ENCODE results near the gene OR2C1. TPM values are rescaled to one million over a fixed set of nuclear protein-coding genes. Genes with fewer than 3 reads are reported as not detected.

OR2C1 gene
- polyA plus RNA-seq, 2 donors = 0.04 TPM; not detected in 1

GRCh38 chr16:3348547-3349167 is 7.0 kb upstream of the OR2C1 start:
- Histone ChIP-seq H3K4me3 (ENCODE audit: low read depth in 1 of 2, low read length in 2 of 2) (no peak overlapping the region), H3K36me3 (ENCODE audit: control insufficient read depth in 2 of 2, insufficient read depth in 2 of 2, low read length in 1 of 2) (no peaks in the 10 kb centered on the region), H3K27me3 (ENCODE audit: control insufficient read depth in 1 of 2, insufficient read depth in 2 of 2, low read length in 2 of 2) (no peaks in the 10 kb centered on the region), H3K4me1 (ENCODE audit: control insufficient read depth in 2 of 2, insufficient read depth in 2 of 2, low read length in 1 of 2) (no peaks in the 10 kb centered on the region), H3K27ac (ENCODE audit: low read depth in 2 of 2, low read length in 1 of 2) (no peak overlapping the region), H3K9me3 (ENCODE audit: control insufficient read depth in 2 of 2, insufficient read depth in 1 of 2, low read depth in 1 of 2, low read length in 1 of 2) (peaks cover 0 to 2% of the 10 kb centered on the region in 2 donors)
- WGBS, 2 donors = 36 to 41% methylated on average over 4 of the region's 4 CpGs

GRCh38 chr16:3349175-3349574 is 6.5 kb upstream of the OR2C1 start:
- 66 to 69% methylated on average over 13 of the region's 13 CpGs for WGBS, 2 donors
- Histone ChIP-seq H3K9me3 (ENCODE audit: control insufficient read depth in 2 of 2, insufficient read depth in 1 of 2, low read depth in 1 of 2, low read length in 1 of 2) (peaks cover 0 to 2% of the 10 kb centered on the region in 2 donors), H3K27ac (ENCODE audit: low read depth in 2 of 2, low read length in 1 of 2) (no peak overlapping the region), H3K36me3 (ENCODE audit: control insufficient read depth in 2 of 2, insufficient read depth in 2 of 2, low read length in 1 of 2) (no peaks in the 10 kb centered on the region), H3K4me1 (ENCODE audit: control insufficient read depth in 2 of 2, insufficient read depth in 2 of 2, low read length in 1 of 2) (no peaks in the 10 kb centered on the region), H3K27me3 (ENCODE audit: control insufficient read depth in 1 of 2, insufficient read depth in 2 of 2, low read length in 2 of 2) (no peaks in the 10 kb centered on the region), H3K4me3 (ENCODE audit: low read depth in 1 of 2, low read length in 2 of 2) (no peak overlapping the region)

GRCh38 chr16:3356118-3356517 is 429 bp downstream of the OR2C1 start:
- no peaks in the 10 kb centered on the region for H3K4me1 ChIP-seq (ENCODE audit: control insufficient read depth in 2 of 2, insufficient read depth in 2 of 2, low read length in 1 of 2)
- no peaks in the 10 kb centered on the region for H3K36me3 ChIP-seq (ENCODE audit: control insufficient read depth in 2 of 2, insufficient read depth in 2 of 2, low read length in 1 of 2)
- H3K27me3 ChIP-seq (ENCODE audit: control insufficient read depth in 1 of 2, insufficient read depth in 2 of 2, low read length in 2 of 2) = no peaks in the 10 kb centered on the region
- H3K4me3 ChIP-seq (ENCODE audit: low read depth in 1 of 2, low read length in 2 of 2) = no peak overlapping the region
- H3K27ac ChIP-seq (ENCODE audit: low read depth in 2 of 2, low read length in 1 of 2) = no peak overlapping the region
- peaks cover 3 to 7% of the 10 kb centered on the region in 2 donors for H3K9me3 ChIP-seq (ENCODE audit: control insufficient read depth in 2 of 2, insufficient read depth in 1 of 2, low read depth in 1 of 2, low read length in 1 of 2)
- WGBS, 2 donors = 85% methylated on average over 10 of the region's 10 CpGs

GRCh38 chr16:3358871-3359270 is 3.2 kb downstream of the OR2C1 start:
- Histone ChIP-seq H3K27me3 (ENCODE audit: control insufficient read depth in 1 of 2, insufficient read depth in 2 of 2, low read length in 2 of 2) (no peaks in the 10 kb centered on the region), H3K27ac (ENCODE audit: low read depth in 2 of 2, low read length in 1 of 2) (no peak overlapping the region), H3K4me3 (ENCODE audit: low read depth in 1 of 2, low read length in 2 of 2) (no peak overlapping the region), H3K36me3 (ENCODE audit: control insufficient read depth in 2 of 2, insufficient read depth in 2 of 2, low read length in 1 of 2) (no peaks in the 10 kb centered on the region), H3K9me3 (ENCODE audit: control insufficient read depth in 2 of 2, insufficient read depth in 1 of 2, low read depth in 1 of 2, low read length in 1 of 2) (peaks cover 3 to 8% of the 10 kb centered on the region in 2 donors), H3K4me1 (ENCODE audit: control insufficient read depth in 2 of 2, insufficient read depth in 2 of 2, low read length in 1 of 2) (no peaks in the 10 kb centered on the region)
- WGBS, 2 donors = 18 to 36% methylated on average over 1 of the region's 1 CpG

GRCh38 chr16:3362931-3363330 is 7.2 kb downstream of the OR2C1 start:
- H3K27ac ChIP-seq (ENCODE audit: low read depth in 2 of 2, low read length in 1 of 2) = no peak overlapping the region
- H3K27me3 ChIP-seq (ENCODE audit: control insufficient read depth in 1 of 2, insufficient read depth in 2 of 2, low read length in 2 of 2) = no peaks in the 10 kb centered on the region
- H3K9me3 ChIP-seq (ENCODE audit: control insufficient read depth in 2 of 2, insufficient read depth in 1 of 2, low read depth in 1 of 2, low read length in 1 of 2) = peaks cover 7 to 16% of the 10 kb centered on the region in 2 donors
- H3K4me3 ChIP-seq (ENCODE audit: low read depth in 1 of 2, low read length in 2 of 2) = no peak overlapping the region
- peaks cover 0 to 2% of the 10 kb centered on the region in 2 donors for H3K4me1 ChIP-seq (ENCODE audit: control insufficient read depth in 2 of 2, insufficient read depth in 2 of 2, low read length in 1 of 2)
- no peaks in the 10 kb centered on the region for H3K36me3 ChIP-seq (ENCODE audit: control insufficient read depth in 2 of 2, insufficient read depth in 2 of 2, low read length in 1 of 2)

- Histone ChIP-seq H3K27ac (ENCODE audit: low read depth in 2 of 2, low read length in 1 of 2) (no peak overlapping the region), H3K4me1 (ENCODE audit: control insufficient read depth in 2 of 2, insufficient read depth in 2 of 2, low read length in 1 of 2) (peaks cover 0 to 2% of the 10 kb centered on the region in 2 donors), H3K4me3 (ENCODE audit: low read depth in 1 of 2, low read length in 2 of 2) (no peak overlapping the region), H3K36me3 (ENCODE audit: control insufficient read depth in 2 of 2, insufficient read depth in 2 of 2, low read length in 1 of 2) (no peaks in the 10 kb centered on the region), H3K9me3 (ENCODE audit: control insufficient read depth in 2 of 2, insufficient read depth in 1 of 2, low read depth in 1 of 2, low read length in 1 of 2) (peaks cover 7 to 16% of the 10 kb centered on the region in 2 donors), H3K27me3 (ENCODE audit: control insufficient read depth in 1 of 2, insufficient read depth in 2 of 2, low read length in 2 of 2) (no peaks in the 10 kb centered on the region)
- WGBS, 2 donors = 93 to 95% methylated on average over 7 of the region's 7 CpGs
Measured at GRCh38 chr16:3363793-3364192, 8.1 kb downstream of the OR2C1 start.

GRCh38 chr16:3364774-3365427 is 9.2 kb downstream of the OR2C1 start:
- peak overlapping the region; percentile 53 to 72 for H3K27ac ChIP-seq (ENCODE audit: low read depth in 2 of 2, low read length in 1 of 2)
- H3K9me3 ChIP-seq (ENCODE audit: control insufficient read depth in 2 of 2, insufficient read depth in 1 of 2, low read depth in 1 of 2, low read length in 1 of 2) = peaks cover 7 to 19% of the 10 kb centered on the region in 2 donors
- H3K4me1 ChIP-seq (ENCODE audit: control insufficient read depth in 2 of 2, insufficient read depth in 2 of 2, low read length in 1 of 2) = peaks cover 0 to 2% of the 10 kb centered on the region in 2 donors
- H3K36me3 ChIP-seq (ENCODE audit: control insufficient read depth in 2 of 2, insufficient read depth in 2 of 2, low read length in 1 of 2) = no peaks in the 10 kb centered on the region
- H3K4me3 ChIP-seq (ENCODE audit: low read depth in 1 of 2, low read length in 2 of 2) = peak overlapping the region; percentile 43 to 51
- WGBS, 2 donors = 14 to 15% methylated on average over 42 of the region's 42 CpGs
- no peaks in the 10 kb centered on the region for H3K27me3 ChIP-seq (ENCODE audit: control insufficient read depth in 1 of 2, insufficient read depth in 2 of 2, low read length in 2 of 2)

GRCh38 chr16:3369073-3369472 is 13.4 kb downstream of the OR2C1 start:
- WGBS, 2 donors = 90 to 94% methylated on average over 11 of the region's 11 CpGs
- peaks cover 0 to 2% of the 10 kb centered on the region in 2 donors for H3K4me1 ChIP-seq (ENCODE audit: control insufficient read depth in 2 of 2, insufficient read depth in 2 of 2, low read length in 1 of 2)
- no peaks in the 10 kb centered on the region for H3K27me3 ChIP-seq (ENCODE audit: control insufficient read depth in 1 of 2, insufficient read depth in 2 of 2, low read length in 2 of 2)
- H3K4me3 ChIP-seq (ENCODE audit: low read depth in 1 of 2, low read length in 2 of 2) = no peak overlapping the region
- H3K36me3 ChIP-seq (ENCODE audit: control insufficient read depth in 2 of 2, insufficient read depth in 2 of 2, low read length in 1 of 2) = no peaks in the 10 kb centered on the region
- H3K9me3 ChIP-seq (ENCODE audit: control insufficient read depth in 2 of 2, insufficient read depth in 1 of 2, low read depth in 1 of 2, low read length in 1 of 2) = peaks cover 7 to 23% of the 10 kb centered on the region in 2 donors
- no peak overlapping the region for H3K27ac ChIP-seq (ENCODE audit: low read depth in 2 of 2, low read length in 1 of 2)

GRCh38 chr16:3375680-3376079 is 20.0 kb downstream of the OR2C1 start:
- H3K27me3 ChIP-seq (ENCODE audit: control insufficient read depth in 1 of 2, insufficient read depth in 2 of 2, low read length in 2 of 2) = no peaks in the 10 kb centered on the region
- H3K27ac ChIP-seq (ENCODE audit: low read depth in 2 of 2, low read length in 1 of 2) = no peak overlapping the region
- peaks cover 9 to 31% of the 10 kb centered on the region in 2 donors for H3K9me3 ChIP-seq (ENCODE audit: control insufficient read depth in 2 of 2, insufficient read depth in 1 of 2, low read depth in 1 of 2, low read length in 1 of 2)
- H3K4me3 ChIP-seq (ENCODE audit: low read depth in 1 of 2, low read length in 2 of 2) = no peak overlapping the region
- 95 to 96% methylated on average over 5 of the region's 5 CpGs for WGBS, 2 donors
- no peaks in the 10 kb centered on the region for H3K4me1 ChIP-seq (ENCODE audit: control insufficient read depth in 2 of 2, insufficient read depth in 2 of 2, low read length in 1 of 2)
- H3K36me3 ChIP-seq (ENCODE audit: control insufficient read depth in 2 of 2, insufficient read depth in 2 of 2, low read length in 1 of 2) = no peaks in the 10 kb centered on the region

GRCh38 chr16:3377917-3378316 is 22.2 kb downstream of the OR2C1 start:
- Histone ChIP-seq H3K27ac (ENCODE audit: low read depth in 2 of 2, low read length in 1 of 2) (no peak overlapping the region), H3K36me3 (ENCODE audit: control insufficient read depth in 2 of 2, insufficient read depth in 2 of 2, low read length in 1 of 2) (peaks cover 5 to 7% of the 10 kb centered on the region in 2 donors), H3K4me1 (ENCODE audit: control insufficient read depth in 2 of 2, insufficient read depth in 2 of 2, low read length in 1 of 2) (no peaks in the 10 kb centered on the region), H3K27me3 (ENCODE audit: control insufficient read depth in 1 of 2, insufficient read depth in 2 of 2, low read length in 2 of 2) (no peaks in the 10 kb centered on the region), H3K4me3 (ENCODE audit: low read depth in 1 of 2, low read length in 2 of 2) (no peak overlapping the region), H3K9me3 (ENCODE audit: control insufficient read depth in 2 of 2, insufficient read depth in 1 of 2, low read depth in 1 of 2, low read length in 1 of 2) (peaks cover 19 to 43% of the 10 kb centered on the region in 2 donors)

All from esophagus (tissue), 2 donors.